Adrenal gland (tissue), 5 donors: ENCODE results near the gene SCG2.

Experiments used
- POLR2A ChIP-seq, 2 donors: fragments of 450-650 bp; IDR thresholded peaks; one replicate each; pipeline ENCODE4 v1.6.1; 2017; ENCODE audit warnings: antibody characterized with exemption in 2 of 2, mild to moderate bottlenecking in 2 of 2, moderate library complexity in 1 of 2
- TF ChIP-seq, protein P1 (sequence below), 6 experiments: fragments of 450-650 bp in 4 of 6; fragments of 200-600 bp in 2 of 6; sonication (generic) in 1 of 6; IDR thresholded peaks; 1 replicate in 5 of 6; 2 replicates in 1 of 6; pipeline versions ENCODE4 v1.5.1 to v1.8.0; 2016 to 2021; ENCODE audit warnings: antibody characterized with exemption in 6 of 6, mild to moderate bottlenecking in 2 of 6, moderate library complexity in 1 of 6
- donor health status: DM: no; HTN: no; CAD: no.

DNA sequence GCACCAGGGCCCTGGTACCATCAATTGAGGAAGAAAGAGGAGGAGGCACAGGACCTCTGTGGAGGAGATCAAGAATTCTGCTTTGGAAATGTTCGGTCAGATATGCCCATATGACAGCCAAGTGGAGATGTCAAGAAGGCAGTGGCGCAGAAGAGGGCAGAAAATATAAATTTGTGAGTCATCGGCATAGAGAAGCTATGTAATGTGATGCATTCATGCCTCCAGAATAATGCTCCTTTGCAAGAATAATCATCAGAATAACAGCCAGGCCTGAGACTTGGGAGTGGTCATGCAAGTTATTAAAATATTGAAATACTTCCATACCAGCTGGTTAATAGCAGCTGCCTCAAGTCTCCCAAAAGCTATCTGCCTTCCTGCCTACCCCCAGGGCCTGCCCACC is 32.1 kb upstream of the SCG2 start:
- no peak for TF ChIP-seq POLR2A (IDR thresholded peaks at IDR 0.05)
- TF ChIP-seq, protein P1, sequence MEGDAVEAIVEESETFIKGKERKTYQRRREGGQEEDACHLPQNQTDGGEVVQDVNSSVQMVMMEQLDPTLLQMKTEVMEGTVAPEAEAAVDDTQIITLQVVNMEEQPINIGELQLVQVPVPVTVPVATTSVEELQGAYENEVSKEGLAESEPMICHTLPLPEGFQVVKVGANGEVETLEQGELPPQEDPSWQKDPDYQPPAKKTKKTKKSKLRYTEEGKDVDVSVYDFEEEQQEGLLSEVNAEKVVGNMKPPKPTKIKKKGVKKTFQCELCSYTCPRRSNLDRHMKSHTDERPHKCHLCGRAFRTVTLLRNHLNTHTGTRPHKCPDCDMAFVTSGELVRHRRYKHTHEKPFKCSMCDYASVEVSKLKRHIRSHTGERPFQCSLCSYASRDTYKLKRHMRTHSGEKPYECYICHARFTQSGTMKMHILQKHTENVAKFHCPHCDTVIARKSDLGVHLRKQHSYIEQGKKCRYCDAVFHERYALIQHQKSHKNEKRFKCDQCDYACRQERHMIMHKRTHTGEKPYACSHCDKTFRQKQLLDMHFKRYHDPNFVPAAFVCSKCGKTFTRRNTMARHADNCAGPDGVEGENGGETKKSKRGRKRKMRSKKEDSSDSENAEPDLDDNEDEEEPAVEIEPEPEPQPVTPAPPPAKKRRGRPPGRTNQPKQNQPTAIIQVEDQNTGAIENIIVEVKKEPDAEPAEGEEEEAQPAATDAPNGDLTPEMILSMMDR (IDR thresholded peaks at IDR 0.05), result no peak
